PC-9 (cell line): ENCODE results near the gene EDN1. TPM values are rescaled to one million over a fixed set of nuclear protein-coding genes. Genes with fewer than 3 reads are reported as not detected.

ENCODE experiments used
- BruUV-seq: library from RNA; stranded (reverse); fragments of 400-500 nt; replicated peaks from 2 replicates; lab custom pipeline; 2021; lab: Mats Ljungman, UMichigan
- CTCF ChIA-PET: fragments of 300-600 bp; sonication (Branson Sonifier 250); formaldehyde crosslinking; loops from one replicate; lab custom pipeline; 2022; ENCODE audit warnings: antibody characterized with exemption; lab: Charles Lee
- POLR2A ChIA-PET: fragments of 300-600 bp; sonication (Branson Sonifier 250); formaldehyde crosslinking; loops from one replicate; lab custom pipeline; 2022; ENCODE audit warnings: antibody characterized with exemption; ENCODE audit not compliant: unreplicated experiment; lab: Charles Lee
- DNase-seq, 2 experiments: peaks; one replicate each; pipeline versions ENCODE4 v3.0.0 to v3.0.0-alpha.2; 2015 to 2022; ENCODE audit warnings: mixed read lengths in 1 of 2
- H2AFZ ChIP-seq: fragments of 200-600 bp; sonication (generic); 2 replicates; pipeline ENCODE4 v1.8.1; 2017; ENCODE audit warnings: antibody characterized with exemption
- H3F3A ChIP-seq: fragments of 200-600 bp; sonication (generic); 2 replicates; pipeline ENCODE4 v1.8.1; 2017; ENCODE audit warnings: antibody characterized with exemption, mild to moderate bottlenecking, low read depth; ENCODE audit not compliant: insufficient read depth
- H3K27ac ChIP-seq: fragments of 200-600 bp; sonication (generic); 2 replicates; pipeline ENCODE4 v1.6.1; 2016; ENCODE audit warnings: mixed run types
- H3K27me3 ChIP-seq: fragments of 200-600 bp; sonication (generic); 2 replicates; pipeline ENCODE4 v1.6.1; 2016; ENCODE audit warnings: low read depth, mixed run types; ENCODE audit not compliant: insufficient read depth
- H3K36me3 ChIP-seq: fragments of 200-600 bp; sonication (generic); 2 replicates; pipeline ENCODE4 v1.6.1; 2016; ENCODE audit warnings: low read depth, mixed run types
- H3K4me1 ChIP-seq: fragments of 200-600 bp; sonication (generic); replicated peaks from 2 replicates; pipeline ENCODE4 v1.6.1; 2016; ENCODE audit warnings: mixed run types; ENCODE audit not compliant: insufficient read depth
- H3K4me2 ChIP-seq: fragments of 200-600 bp; sonication (generic); 2 replicates; pipeline ENCODE4 v1.6.1; 2017; ENCODE audit warnings: mixed run types
- H3K4me3 ChIP-seq: fragments of 200-600 bp; sonication (generic); 2 replicates; pipeline ENCODE4 v1.6.1; 2016; ENCODE audit warnings: mixed run types
- H3K79me2 ChIP-seq: fragments of 200-600 bp; sonication (generic); 2 replicates; pipeline ENCODE4 v1.6.1; 2017; ENCODE audit warnings: low read depth, mixed run types
- H3K9me2 ChIP-seq: fragments of 200-600 bp; sonication (generic); 2 replicates; pipeline ENCODE4 v1.8.1; 2017; ENCODE audit warnings: mild to moderate bottlenecking; ENCODE audit not compliant: insufficient read depth
- H3K9me3 ChIP-seq: fragments of 200-600 bp; sonication (generic); 2 replicates; pipeline ENCODE4 v1.8.1; 2016; ENCODE audit warnings: low read depth; ENCODE audit not compliant: insufficient read depth
- H4K20me1 ChIP-seq: fragments of 200-600 bp; sonication (generic); 2 replicates; pipeline ENCODE4 v1.8.1; 2017; ENCODE audit not compliant: insufficient read depth
- CTCF ChIP-seq: fragments of 200-600 bp; sonication (generic); conservative IDR thresholded peaks from 2 replicates; pipeline ENCODE4 v1.6.1; 2017; ENCODE audit warnings: mixed run types, antibody characterized with exemption, mild to moderate bottlenecking, moderate library complexity
- EZH2 ChIP-seq: fragments of 200-600 bp; sonication (generic); IDR thresholded peaks from 2 replicates; pipeline ENCODE4 v1.8.0; 2017; ENCODE audit warnings: antibody characterized with exemption, low read depth
- intact Hi-C: fragments of 100-400 bp; cut with micrococcal nuclease; formaldehyde crosslinking; loops from one replicate; pipeline ENCODE4 v1.10.0; 2022; ENCODE audit not compliant: unreplicated experiment
- total RNA-seq: library from RNA; stranded (reverse); gene quantifications from 2 replicates; pipeline ENCODE4 v1.2.3, GENCODE V29; 2021

The EDN1 gene
- total RNA-seq, 1 experiment from 2014 or later = 3.3 TPM

GRCh38 chr6:12264671-12265070, 25.5 kb upstream of the EDN1 start:
- Histone ChIP-seq H4K20me1 (no peaks in the 10 kb centered on the region), H3K27ac (peak overlapping the region; percentile 93), H3K4me1 (peaks cover 28% of the 10 kb centered on the region), H3K36me3 (no peaks in the 10 kb centered on the region), H3K27me3 (no peaks in the 10 kb centered on the region), H3K9me2 (0 out of 2 replicates have a peak, but pooled peaks cover 6% of the 10 kb centered on the region), H3K4me3 (no peak overlapping the region), H2AFZ (no peak overlapping the region), H3K4me2 (no peak overlapping the region), H3F3A (peaks cover 19% of the 10 kb centered on the region), H3K9me3 (peaks cover 26% of the 10 kb centered on the region; the same call in 1 of the 2 replicates), H3K79me2 (no peaks in the 10 kb centered on the region)
- ChIA-PET CTCF (no interaction called here), POLR2A (no interaction called here)
- DNase-seq = no peak
- intact Hi-C loops = loop anchor here (1.0 kb wide), 1 partner anchor 22 kb away; no protein-coding TSS in a partner anchor
- no TSS peak for BruUV-seq
- TF ChIP-seq CTCF (no peak), EZH2 (no peak)

DNA sequence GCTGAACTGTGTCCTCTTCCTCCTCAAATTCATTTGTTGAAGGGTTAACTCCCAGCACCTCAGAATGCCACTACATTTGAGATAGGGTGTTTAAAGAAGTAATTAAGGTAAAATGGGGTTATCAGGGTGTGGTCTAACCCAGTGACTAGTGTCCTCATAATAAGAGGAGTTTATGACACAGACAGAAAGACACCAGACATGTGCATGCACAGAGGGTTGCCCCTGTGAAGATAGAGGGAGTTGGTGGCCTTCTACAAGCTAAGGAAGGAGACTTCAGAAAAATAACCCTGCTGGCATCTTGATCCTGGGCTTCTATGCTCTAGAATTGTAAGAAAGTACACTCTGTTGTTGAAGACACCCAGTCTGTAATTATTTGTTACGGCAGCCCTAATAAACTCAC, 24.9 kb upstream of the EDN1 start:
- Histone ChIP-seq H3F3A (peaks cover 19% of the 10 kb centered on the region), H3K9me3 (peaks cover 30% of the 10 kb centered on the region; the same call in 1 of the 2 replicates), H3K9me2 (0 out of 2 replicates have a peak, but pooled peaks cover 2% of the 10 kb centered on the region), H3K4me2 (peak overlapping the region; percentile 57), H3K27me3 (no peaks in the 10 kb centered on the region), H3K36me3 (no peaks in the 10 kb centered on the region), H3K4me3 (peak overlapping the region; percentile 12; the same call in 1 of the 2 replicates), H4K20me1 (no peaks in the 10 kb centered on the region), H3K4me1 (peaks cover 28% of the 10 kb centered on the region), H2AFZ (no peak overlapping the region), H3K79me2 (no peaks in the 10 kb centered on the region), H3K27ac (peak overlapping the region; percentile 93)
- DNase-seq = no peak
- no peak for TF ChIP-seq CTCF
- TF ChIP-seq EZH2 = no peak
- intact Hi-C loops = loop anchor here (1.0 kb wide), 1 partner anchor 23 kb away; no protein-coding TSS in a partner anchor
- ChIA-PET POLR2A (no interaction called here), CTCF (no interaction called here)
- TSS peak; percentile 83 for BruUV-seq

GRCh38 chr6:12265791-12266190, 24.4 kb upstream of the EDN1 start:
- H3F3A ChIP-seq = peaks cover 19% of the 10 kb centered on the region
- H2AFZ ChIP-seq = no peak overlapping the region
- H3K79me2 ChIP-seq = no peaks in the 10 kb centered on the region
- H3K36me3 ChIP-seq = no peaks in the 10 kb centered on the region
- H3K9me3 ChIP-seq = peaks cover 30% of the 10 kb centered on the region; the same call in 1 of the 2 replicates
- H4K20me1 ChIP-seq = no peaks in the 10 kb centered on the region
- peak overlapping the region; percentile 12; the same call in 1 of the 2 replicates for H3K4me3 ChIP-seq
- ChIA-PET CTCF (interaction anchor here (0.7 kb wide), 1 partner anchor 21 kb away, joined by 3 read pairs; no protein-coding TSS in a partner anchor), POLR2A (no interaction called here)
- peak; percentile 45 to 98 for DNase-seq
- H3K27ac ChIP-seq = peak overlapping the region; percentile 93
- H3K4me2 ChIP-seq = peak overlapping the region; percentile 57
- no peak for TF ChIP-seq CTCF
- TF ChIP-seq EZH2 = no peak
- H3K9me2 ChIP-seq = no peaks in the 10 kb centered on the region
- intact Hi-C loops = loop anchor here (1.0 kb wide), 2 partner anchors 22 to 23 kb away; no protein-coding TSS in a partner anchor
- H3K4me1 ChIP-seq = peaks cover 28% of the 10 kb centered on the region
- H3K27me3 ChIP-seq = no peaks in the 10 kb centered on the region
- no TSS peak for BruUV-seq
